K562 (cell line): ENCODE data around the gene KLHDC2. TPM values are rescaled to one million over a fixed set of nuclear protein-coding genes. Genes with fewer than 3 reads are reported as not detected.
"Not testable (repeated sequence)": the region's sequence is repeated elsewhere in the genome, so short reads cannot be mapped to it uniquely, and the experiment has no call there.

Source experiments
- ATAC-seq: fragments of 200-7000 bp; cut with Tn5 transposase; 3 replicates; pipeline ENCODE4 v1.9.1; 2020; ENCODE audit warnings: moderate library complexity
- BruUV-seq: library from RNA; stranded (reverse); fragments of 400-500 nt; replicated peaks from 2 replicates; lab custom pipeline; 2021; lab: Mats Ljungman, UMichigan
- CTCF ChIA-PET: fragments of 300-600 bp; formaldehyde crosslinking; extraction: SDS; loops from one replicate; lab custom pipeline; 2021; ENCODE audit warnings: low intra/inter-chr PET ratio; lab: Yijun Ruan, JAX
- POLR2A ChIA-PET: fragments of 300-600, 350-650 bp; sonication (Branson Sonifier 250); formaldehyde crosslinking; extraction: SDS; loops from one replicate; lab custom pipeline; 2021; ENCODE audit warnings: antibody characterized with exemption, inconsistent platforms; lab: Yijun Ruan, JAX
- DNase-seq, 4 experiments: peaks; one replicate each; pipeline versions ENCODE4 v3.0.0 to v3.0.0-alpha.2; 2011 to 2018; ENCODE audit warnings: low spot score in 3 of 4, mixed read lengths in 3 of 4; ENCODE audit errors: extremely low read depth in 1 of 4
- FAIRE-seq: peaks from 2 replicates; lab custom pipeline; 2011; peaks lifted over from hg19 to GRCh38; lab: Jason Lieb, UNC
- H2AFZ ChIP-seq: 2 replicates; pipeline ENCODE4 v1.6.0; 2011; ENCODE audit warnings: low read depth, low read length, control low read depth, inconsistent platforms
- H3K27ac ChIP-seq: fragments of 200-600 bp; 3 replicates; pipeline ENCODE4 v1.8.0; 2011; ENCODE audit warnings: low read depth, mild to moderate bottlenecking, control low read depth, inconsistent platforms, low read length, moderate library complexity, mixed read lengths; ENCODE audit errors: extremely low read depth
- H3K27me3 ChIP-seq, 2 experiments: fragments of 300-600 bp in 1 of 2; 2 replicates in 1 of 2; 3 replicates in 1 of 2; pipeline versions ENCODE4 v1.6.0 to v1.8.0; 2011; ENCODE audit warnings: inconsistent platforms in 2 of 2, low read length in 2 of 2, mild to moderate bottlenecking in 1 of 2, mixed read lengths in 1 of 2, moderate library complexity in 1 of 2; ENCODE audit not compliant: control insufficient read depth in 2 of 2, insufficient read depth in 2 of 2
- H3K36me3 ChIP-seq: fragments of 300-600 bp; 3 replicates; pipeline ENCODE4 v1.8.0; 2011; ENCODE audit warnings: mild to moderate bottlenecking, low read length, inconsistent platforms; ENCODE audit not compliant: control insufficient read depth, insufficient read depth
- H3K4me1 ChIP-seq, 2 experiments: fragments of 200-600 bp in 1 of 2; replicated peaks in 1 of 2; 2 replicates in 1 of 2; 3 replicates in 1 of 2; pipeline versions ENCODE4 v1.5.1 to v1.8.0; 2011; ENCODE audit warnings: inconsistent platforms in 2 of 2, low read length in 2 of 2, mild to moderate bottlenecking in 1 of 2, mixed read lengths in 1 of 2, moderate library complexity in 1 of 2; ENCODE audit not compliant: control insufficient read depth in 2 of 2, insufficient read depth in 2 of 2
- H3K4me2 ChIP-seq: 2 replicates; pipeline ENCODE4 v1.6.1; 2011; ENCODE audit warnings: low read length, control low read depth, inconsistent platforms, mixed read lengths; ENCODE audit not compliant: insufficient read depth
- H3K4me3 ChIP-seq: fragments of 200-600 bp; sonication (generic), shearing (Covaris generic); 2 replicates; pipeline ENCODE4 v1.5.1; 2016; ENCODE audit warnings: control low read depth, inconsistent platforms
- H3K79me2 ChIP-seq: fragments of 200-600 bp; 3 replicates; pipeline ENCODE4 v1.8.0; 2011; ENCODE audit warnings: low read length, inconsistent platforms; ENCODE audit not compliant: control insufficient read depth, insufficient read depth
- H3K9ac ChIP-seq, 2 experiments: 2 replicates each; pipeline versions ENCODE4 v1.6.0 to v1.6.1; 2011; ENCODE audit warnings: low read depth in 2 of 2, low read length in 2 of 2, control low read depth in 1 of 2, inconsistent platforms in 1 of 2, mild to moderate bottlenecking in 1 of 2, mixed read lengths in 1 of 2; ENCODE audit not compliant: insufficient read depth in 1 of 2
- H3K9me1 ChIP-seq: one replicate; pipeline ENCODE4 v1.6.0; 2011; ENCODE audit warnings: inconsistent platforms, mild to moderate bottlenecking, low read length, moderate library complexity; ENCODE audit not compliant: control insufficient read depth, insufficient read depth
- H3K9me3 ChIP-seq: replicated peaks from 2 replicates; pipeline ENCODE4 v1.5.1; 2011; ENCODE audit warnings: low read depth, low read length, inconsistent platforms; ENCODE audit not compliant: control insufficient read depth, insufficient read depth
- H4K20me1 ChIP-seq: replicated peaks from 2 replicates; pipeline ENCODE4 v1.6.1; 2011; ENCODE audit warnings: low read length, inconsistent platforms, mixed read lengths; ENCODE audit not compliant: control insufficient read depth, insufficient read depth
- ARHGAP35 ChIP-seq: fragments of 450-650 bp; IDR thresholded peaks from 2 replicates; pipeline ENCODE4 v1.6.1; 2018; ENCODE audit not compliant: partially characterized antibody
- EGR1 ChIP-seq: fragments of 450-650 bp; conservative IDR thresholded peaks from 2 replicates; pipeline ENCODE4 v1.6.1; 2017; ENCODE audit warnings: mild to moderate bottlenecking
- KAT7 ChIP-seq: sonication (generic); formaldehyde crosslinking; IDR thresholded peaks from 2 replicates; pipeline ENCODE4 v1.8.0; 2022; ENCODE audit warnings: missing genetic modification reagents, mild to moderate bottlenecking, borderline replicate concordance
- KHSRP ChIP-seq: fragments of 450-650 bp; IDR thresholded peaks from 2 replicates; pipeline ENCODE4 v1.6.1; 2017
- NCOA2 ChIP-seq, 2 experiments: fragments of 450-650 bp; IDR thresholded peaks; 2 replicates each; pipeline ENCODE4 v1.6.1; 2018; ENCODE audit warnings: mild to moderate bottlenecking in 2 of 2, moderate library complexity in 1 of 2; ENCODE audit not compliant: partially characterized antibody in 2 of 2
- RBM15 ChIP-seq: fragments of 200-400 bp; formaldehyde crosslinking; IDR thresholded peaks from 2 replicates; pipeline ENCODE4 v1.6.1; 2018; ENCODE audit warnings: mild to moderate bottlenecking, low read length, moderate library complexity; ENCODE audit not compliant: insufficient read depth
- RBM17 ChIP-seq: fragments of 200-400 bp; formaldehyde crosslinking; IDR thresholded peaks from 2 replicates; pipeline ENCODE4 v1.6.1; 2017; ENCODE audit warnings: low read depth, mild to moderate bottlenecking, low read length, borderline replicate concordance
- THAP7 ChIP-seq: fragments of 250-450 bp; sonication (Bioruptor Pico); IDR thresholded peaks from 2 replicates; pipeline ENCODE4 v1.5.0; 2021
- XRCC5 ChIP-seq: fragments of 200-400 bp; formaldehyde crosslinking; IDR thresholded peaks from 2 replicates; pipeline ENCODE4 v1.6.1; 2017; ENCODE audit warnings: low read depth, mild to moderate bottlenecking, low read length
- ZFP1 ChIP-seq: fragments of 450-650 bp; formaldehyde crosslinking; IDR thresholded peaks from 2 replicates; pipeline ENCODE4 v1.4.0; 2020; ENCODE audit warnings: mild to moderate bottlenecking, mixed read lengths
- ZNF316 ChIP-seq: fragments of 450-650 bp; IDR thresholded peaks from 2 replicates; pipeline ENCODE4 v1.6.1; 2016
- WGBS: fragments of 100-300 bp; shearing (Covaris generic); methylation state at CpG from one replicate; pipeline ENCODE4 v1.1.6; 2016; ENCODE audit warnings: low coverage, mixed read lengths; ENCODE audit not compliant: insufficient coverage; ENCODE audit errors: missing lambda C conversion rate; 5-methylcytosine and 5-hydroxymethylcytosine counted together
- in situ Hi-C: fragments of 300-500 bp; cut with MboI; formaldehyde crosslinking; loops from 4 replicates; pipeline ENCODE4 v1.15.0; 2018; ENCODE audit warnings: inconsistent platforms, mixed read lengths
- intact Hi-C: fragments of 100-400 bp; cut with micrococcal nuclease; formaldehyde crosslinking; loops from 2 replicates; pipeline ENCODE4 v1.14.2; 2022
- polyA plus RNA-seq, 8 experiments: library from polyadenylated mRNA; depleted of rRNA in 4 of 8; stranded (reverse) in 5 of 8; unstranded in 3 of 8; fragments of >200 nt; fragmentation: Nextera tagmentation in 2 of 8; fragmentation: Illumina TruSeq in 1 of 8; extraction: Ambion mirVana in 2 of 8; extraction: Trizol in 1 of 8; gene quantifications; 2 replicates each; pipeline versions ENCODE4 v1.2.1 to v1.2.3, GENCODE V29; 2011 to 2014; ENCODE audit warnings: inconsistent platforms in 1 of 8, missing spikeins in 1 of 8
- total RNA-seq, 7 experiments: library from RNA; depleted of rRNA in 6 of 7; stranded (reverse); fragments of >200 nt in 6 of 7; fragmentation: Illumina TruSeq in 2 of 7; extraction: Trizol in 2 of 7; gene quantifications; 2 replicates each; pipeline versions ENCODE4 v1.2.1 to v1.2.3, GENCODE V29; 2011 to 2021; ENCODE audit warnings: low replicate concordance in 1 of 7

Gene KLHDC2
- total and polyA plus RNA-seq, 9 of the 15 experiments (the other 6 are each of a cell fraction or from before 2014, with no cell fraction given) = 6.3 to 41.7 (median 20.0) TPM

GRCh38 chr14:49796025-49796424 lies 28.1 kb downstream of the KLHDC2 start:
- no peak for TF ChIP-seq KHSRP
- TF ChIP-seq ARHGAP35 = no peak
- no peak for TF ChIP-seq KAT7 (CRISPR knock-in tag)
- no peak for TF ChIP-seq ZFP1 (CRISPR knock-in tag)
- no peak for TF ChIP-seq ZNF316
- no peak for TF ChIP-seq RBM15
- DNase-seq (no peak), ATAC-seq (no peak), FAIRE-seq (no peak)
- intact Hi-C loops (no loop called here), in situ Hi-C loops (no loop called here)
- no peak overlapping the region for H3K4me2 ChIP-seq
- BruUV-seq = no TSS peak
- CTCF ChIA-PET = no interaction called here
- H3K4me1 ChIP-seq = no peaks in the 10 kb centered on the region
- H4K20me1 ChIP-seq = no peaks in the 10 kb centered on the region
- no peak overlapping the region for H3K27ac ChIP-seq
- no peaks in the 10 kb centered on the region for H3K27me3 ChIP-seq
- H3K79me2 ChIP-seq = no peaks in the 10 kb centered on the region
- H3K4me3 ChIP-seq = no peak overlapping the region
- no peaks in the 10 kb centered on the region for H3K9me3 ChIP-seq
- peaks cover 89% of the 10 kb centered on the region for H3K36me3 ChIP-seq
- POLR2A ChIA-PET = no interaction called here
- 85% methylated on average over 2 of the region's 2 CpGs for WGBS
- H3K9me1 ChIP-seq = no peaks in the 10 kb centered on the region
- no peak overlapping the region for H2AFZ ChIP-seq
- no peak overlapping the region for H3K9ac ChIP-seq

GRCh38 chr14:49808780-49809179 lies 40.8 kb downstream of the KLHDC2 start:
- no peaks in the 10 kb centered on the region for H3K9me3 ChIP-seq
- H4K20me1 ChIP-seq = no peaks in the 10 kb centered on the region
- H3K27ac ChIP-seq = no peak overlapping the region
- intact Hi-C loops = no loop called here
- FAIRE-seq (no peak), DNase-seq (no peak)
- in situ Hi-C loops = no loop called here
- H3K36me3 ChIP-seq = peaks cover 67% of the 10 kb centered on the region
- no peaks in the 10 kb centered on the region for H3K9me1 ChIP-seq
- POLR2A ChIA-PET = no interaction called here
- no peak for TF ChIP-seq RBM17
- no peak for TF ChIP-seq XRCC5
- no peak for TF ChIP-seq EGR1
- TF ChIP-seq NCOA2 (IDR thresholded peaks at IDR 0.05; ENCODE audit: partially characterized antibody in 2 of 2) = no peak
- no peak for TF ChIP-seq THAP7 (CRISPR knock-in tag)
- TF ChIP-seq, all 486 proteins: peak for 0
- Histone ChIP-seq H3K4me3 (no peak overlapping the region), H3K27me3 (no peaks in the 10 kb centered on the region), H3K9ac (no peak overlapping the region), H3K4me2 (no peak overlapping the region), H3K79me2 (no peaks in the 10 kb centered on the region), H2AFZ (no peak overlapping the region), H3K4me1 (no peaks in the 10 kb centered on the region)
- CTCF ChIA-PET = no interaction called here
- BruUV-seq = no TSS peak
- 0% methylated on average over 1 of the region's 1 CpG for WGBS
- no peak for ATAC-seq

DNA sequence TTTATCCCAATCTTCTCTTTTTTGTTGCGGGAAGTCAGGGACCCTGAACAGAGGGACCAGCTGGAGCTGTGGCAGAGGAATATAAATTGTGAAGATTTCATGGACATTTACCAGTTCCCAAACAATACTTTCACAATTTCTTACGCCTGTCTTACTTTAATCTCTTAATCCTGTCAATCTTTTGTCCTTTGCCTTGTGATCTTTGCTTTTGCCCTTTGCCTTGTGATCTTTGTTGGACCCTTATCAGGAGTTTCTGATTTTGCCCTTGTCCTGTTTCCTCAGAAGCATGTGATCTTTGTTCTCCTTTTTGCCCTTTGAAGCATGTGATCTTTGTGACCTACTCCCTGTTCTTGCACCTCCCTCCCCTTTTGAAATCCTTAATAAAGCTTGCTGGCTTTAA lies 48.2 kb downstream of the KLHDC2 start:
- in situ Hi-C loops, DNase-seq, H3K4me1 ChIP-seq, H2AFZ ChIP-seq, H3K9me1 ChIP-seq, H3K4me2 ChIP-seq, POLR2A ChIA-PET, H3K4me3 ChIP-seq, H4K20me1 ChIP-seq, H3K9me3 ChIP-seq, H3K27me3 ChIP-seq, H3K27ac ChIP-seq, FAIRE-seq, H3K9ac ChIP-seq, BruUV-seq, H3K79me2 ChIP-seq, ATAC-seq, CTCF ChIA-PET, intact Hi-C loops: not testable (repeated sequence)
- peaks cover 73% of the 10 kb centered on the region for H3K36me3 ChIP-seq
- WGBS = 100% methylated on average over 2 of the region's 2 CpGs
